Kidney (tissue), 14 donors: ENCODE results near the gene HIC1. TPM values are rescaled to one million over a fixed set of nuclear protein-coding genes. Genes with fewer than 3 reads are reported as not detected.
A peak's percentile ranks its signal among the peaks of the same experiment; 100 is the strongest.

Source experiments
- DNase-seq, 5 donors: peaks; one replicate each; pipeline ENCODE4 v3.0.0-alpha.2; 2013 to 2020
- FAIRE-seq: peaks from 2 replicates; lab custom pipeline; 2012; peaks lifted over from hg19 to GRCh38; lab: Jason Lieb, UNC
- H3K27ac ChIP-seq, 2 donors: one replicate each; pipeline ENCODE4 v1.7.0; 2013; ENCODE audit warnings: low read depth in 2 of 2, low read length in 2 of 2, inconsistent platforms in 1 of 2
- H3K27me3 ChIP-seq: one replicate; pipeline ENCODE4 v1.7.1; 2013; ENCODE audit warnings: low read length, inconsistent platforms; ENCODE audit not compliant: control insufficient read depth, insufficient read depth
- H3K36me3 ChIP-seq, 3 donors: one replicate each; pipeline versions ENCODE4 v1.7.0 to v1.7.1; 2013; ENCODE audit warnings: low read length in 3 of 3, control low read depth in 1 of 3, inconsistent platforms in 1 of 3; ENCODE audit not compliant: insufficient read depth in 3 of 3, control insufficient read depth in 2 of 3
- H3K4me1 ChIP-seq, 3 donors: one replicate each; pipeline versions ENCODE4 v1.7.0 to v1.7.1; 2013; ENCODE audit warnings: low read length in 3 of 3, inconsistent platforms in 1 of 3, low read depth in 1 of 3; ENCODE audit not compliant: control insufficient read depth in 2 of 3, insufficient read depth in 2 of 3
- H3K4me3 ChIP-seq, 3 donors: one replicate each; pipeline versions ENCODE4 v1.7.0 to v1.8.1; 2013; ENCODE audit warnings: low read length in 3 of 3, control low read depth in 1 of 3, inconsistent platforms in 1 of 3
- H3K9ac ChIP-seq, 3 donors: one replicate each; pipeline versions ENCODE4 v1.7.0 to v1.7.1; 2013; ENCODE audit warnings: low read length in 3 of 3, control low read depth in 1 of 3, inconsistent platforms in 1 of 3
- H3K9me3 ChIP-seq, 3 donors: one replicate each; pipeline versions ENCODE4 v1.7.0 to v1.7.1; 2013; ENCODE audit warnings: low read length in 3 of 3, control low read depth in 1 of 3, inconsistent platforms in 1 of 3; ENCODE audit not compliant: control insufficient read depth in 2 of 3, insufficient read depth in 1 of 3
- CTCF ChIP-seq: IDR thresholded peaks from 3 replicates; pipeline ENCODE4 v1.5.1; 2012; ENCODE audit warnings: mild to moderate bottlenecking, moderate library complexity, borderline replicate concordance; ENCODE audit not compliant: insufficient read depth; ENCODE audit errors: extremely low read depth
- intact Hi-C: fragments of 100-400 bp; cut with DNase I; formaldehyde crosslinking; loops from one replicate; pipeline ENCODE4 v1.11.1; 2022
- polyA plus RNA-seq: library from polyadenylated mRNA; stranded (reverse); fragments of 350-450 nt; fragmentation: Illumina TruSeq; extraction: RNeasy Lipid Tissue Mini Kit (QIAGEN cat#74804); gene quantifications from one replicate; pipeline ENCODE4 v1.2.3, GENCODE V29; 2014; ENCODE audit warnings: low read depth, low replicate concordance; ENCODE audit not compliant: insufficient read depth
- total RNA-seq: library from RNA; stranded (reverse); fragmentation: NEBNext Ultra II Directional; extraction: Animal tissue kit (Norgen Biotek cat#: 25700); gene quantifications from one replicate; pipeline ENCODE4 v1.2.1, GENCODE V29; 2021
- donor health status: control.
- donor health status: control.
- donor health status: control.
- donor health status: control.
- donor health status: control.
- donor health status: DM: yes; HTN: yes; CAD: no.
- donor health status: Normal renal cell carcinoma (clear cell type).

HIC1 gene
- total and polyA plus RNA-seq, 2 donors from 2014 or later: 2.7 to 13.0 TPM

DNA sequence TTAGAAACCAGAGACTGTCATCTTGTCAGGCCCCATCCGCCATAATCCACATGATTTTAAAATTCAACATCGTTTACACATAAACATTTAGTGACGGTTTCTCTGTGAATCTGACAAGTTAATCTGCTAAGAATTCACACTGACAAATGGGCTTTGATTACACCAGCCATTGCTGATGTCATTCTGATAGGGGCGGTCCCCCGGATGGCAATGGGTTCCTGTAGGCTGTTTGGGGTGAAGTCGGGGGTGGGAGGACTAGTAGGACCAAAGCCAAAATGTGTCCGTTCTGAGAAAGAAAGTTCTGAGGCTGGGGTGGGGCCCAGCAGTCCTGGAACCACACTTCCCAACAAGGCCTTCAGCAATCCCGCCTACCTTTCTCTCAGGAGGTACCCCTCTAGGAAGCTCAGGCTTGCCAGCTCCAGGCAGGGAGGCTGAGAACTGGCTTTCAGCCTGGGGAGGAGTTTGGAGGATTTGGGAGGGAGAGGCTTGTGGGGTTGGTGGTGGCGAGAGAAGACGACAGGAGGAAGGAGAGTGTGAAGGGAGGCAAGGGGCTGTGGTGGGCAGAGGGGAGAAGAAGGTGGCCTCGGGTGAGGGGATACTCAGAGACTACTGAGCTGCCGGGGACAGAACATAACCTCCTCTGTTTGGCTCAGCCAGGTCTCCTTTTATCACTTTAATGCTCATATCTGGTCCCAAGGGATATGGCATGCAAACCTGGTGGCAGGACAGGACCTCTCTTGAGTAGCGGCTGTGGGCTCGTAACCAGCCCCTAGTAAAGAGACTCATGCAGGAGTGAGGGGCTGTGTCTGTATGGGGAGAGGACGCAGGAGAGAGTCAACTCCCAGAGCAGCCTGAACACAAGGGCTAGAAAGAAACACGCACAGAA is 8.6 kb downstream of the HIC1 start:
- peak overlapping the region; percentile 2 to 56 for H3K27ac ChIP-seq
- intact Hi-C loops: no loop called here
- H3K4me3 ChIP-seq: no peak overlapping the region
- peaks cover 2% of the 10 kb centered on the region for H3K27me3 ChIP-seq
- TF ChIP-seq CTCF: no peak
- H3K36me3 ChIP-seq: peaks cover 0 to 6% (median 0%) of the 10 kb centered on the region in 3 donors
- DNase-seq: peak in 4 of 5 donors; percentile 8 to 70 (median 34)
- peaks cover 0 to 18% (median 7%) of the 10 kb centered on the region in 3 donors for H3K4me1 ChIP-seq
- FAIRE-seq: no peak
- H3K9me3 ChIP-seq: no peaks in the 10 kb centered on the region
- no peak overlapping the region for H3K9ac ChIP-seq

DNA sequence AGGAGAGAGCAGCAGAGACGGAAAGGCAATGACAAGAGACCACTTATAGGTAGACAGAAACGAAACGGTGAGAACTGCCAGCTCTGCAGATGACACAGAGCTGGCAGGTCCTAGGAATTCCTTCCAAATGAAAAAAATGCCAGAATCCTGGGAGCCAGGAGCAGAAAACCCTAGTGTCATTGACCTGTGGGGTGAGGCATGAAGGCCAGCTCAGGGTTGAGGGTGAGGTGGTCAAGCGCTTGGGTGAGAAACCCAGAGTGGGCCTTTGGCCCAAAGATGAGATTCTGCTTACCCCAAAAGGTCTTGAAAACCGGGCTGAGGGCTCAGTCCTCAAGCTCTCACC is 9.2 kb downstream of the HIC1 start:
- FAIRE-seq: no peak
- Histone ChIP-seq H3K36me3 (peaks cover 0 to 6% (median 0%) of the 10 kb centered on the region in 3 donors), H3K4me3 (no peak overlapping the region), H3K4me1 (peaks cover 0 to 18% (median 7%) of the 10 kb centered on the region in 3 donors), H3K27me3 (peaks cover 2% of the 10 kb centered on the region), H3K9ac (no peak overlapping the region), H3K27ac (peak overlapping the region; percentile 2 to 56), H3K9me3 (no peaks in the 10 kb centered on the region)
- TF ChIP-seq CTCF: no peak
- peak in 1 of 5 donors; percentile 24 for DNase-seq
- intact Hi-C loops: no loop called here

GRCh38 chr17:2064520-2064971 is 9.6 kb downstream of the HIC1 start:
- Histone ChIP-seq H3K27ac (peak overlapping the region; percentile 29 to 38), H3K4me1 (peaks cover 0 to 18% (median 7%) of the 10 kb centered on the region in 3 donors), H3K36me3 (peaks cover 0 to 6% (median 0%) of the 10 kb centered on the region in 3 donors), H3K4me3 (no peak overlapping the region), H3K9ac (no peak overlapping the region), H3K27me3 (peaks cover 2% of the 10 kb centered on the region), H3K9me3 (no peaks in the 10 kb centered on the region)
- DNase-seq: peak in 3 of 5 donors; percentile 28 to 56 (median 53)
- intact Hi-C loops: no loop called here
- no peak for TF ChIP-seq CTCF
- FAIRE-seq: no peak
